ENCODE measurements around the gene PRICKLE3.

Gene PRICKLE3

DNA sequence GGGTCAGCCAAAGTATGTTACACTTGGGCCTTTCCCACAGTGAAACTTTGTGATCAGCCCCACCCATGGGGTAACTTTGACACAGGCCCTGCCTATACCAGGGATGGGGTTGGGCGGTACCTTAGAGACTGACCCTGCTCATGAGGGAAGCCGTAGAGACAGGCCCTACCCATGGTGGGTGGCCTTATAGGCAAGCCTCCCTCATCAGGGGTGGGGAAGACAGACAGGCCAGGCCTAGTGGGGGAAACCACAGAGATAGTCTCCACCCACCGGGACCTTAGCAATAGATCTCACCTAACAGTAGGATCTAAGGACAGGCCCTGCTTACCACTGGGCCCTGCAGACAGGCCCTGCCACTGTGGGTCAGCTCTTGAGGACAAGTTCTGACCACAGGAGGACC, 7.6 kb downstream of the PRICKLE3 start:
- no peak for TF ChIP-seq GATA3 (IDR thresholded peaks at IDR 0.05; ENCODE audit: low read depth, low read length)
- TF ChIP-seq GATA2 (IDR thresholded peaks at IDR 0.05; ENCODE audit: low read depth, low read length) = no peak

DNA sequence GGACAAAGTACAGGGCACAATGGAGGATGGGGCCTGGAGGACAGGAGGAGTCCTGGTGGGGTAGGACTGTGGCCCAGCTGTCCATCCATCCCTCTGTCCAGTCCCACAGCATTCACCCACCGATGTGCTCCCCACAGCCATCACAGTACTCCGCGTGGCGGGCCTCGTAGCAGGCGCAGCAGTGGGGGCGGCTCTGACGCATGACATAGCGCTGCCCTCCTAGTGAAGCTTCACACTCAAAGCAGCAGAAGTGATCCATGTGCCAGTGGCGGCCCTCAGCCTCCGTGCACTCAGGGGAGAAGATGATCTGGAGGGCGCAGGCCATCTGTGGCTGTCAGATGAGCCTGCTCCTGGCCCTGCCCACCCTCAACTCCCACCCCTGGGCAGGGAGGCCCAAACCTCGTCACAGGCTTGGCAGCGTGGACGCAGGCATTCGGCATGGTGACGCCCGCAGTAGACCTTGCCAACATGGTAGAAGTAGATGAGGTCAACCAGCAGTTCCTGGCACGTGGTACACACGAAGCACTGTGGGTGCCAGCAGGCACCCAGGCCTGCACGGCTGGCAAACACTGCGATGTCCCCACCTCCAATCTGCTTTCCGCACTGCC, 8.2 kb downstream of the PRICKLE3 start:
- TF ChIP-seq GATA2 (IDR thresholded peaks at IDR 0.05; ENCODE audit: low read depth, low read length) (no peak), GATA3 (IDR thresholded peaks at IDR 0.05; ENCODE audit: low read depth, low read length) (no peak)

DNA sequence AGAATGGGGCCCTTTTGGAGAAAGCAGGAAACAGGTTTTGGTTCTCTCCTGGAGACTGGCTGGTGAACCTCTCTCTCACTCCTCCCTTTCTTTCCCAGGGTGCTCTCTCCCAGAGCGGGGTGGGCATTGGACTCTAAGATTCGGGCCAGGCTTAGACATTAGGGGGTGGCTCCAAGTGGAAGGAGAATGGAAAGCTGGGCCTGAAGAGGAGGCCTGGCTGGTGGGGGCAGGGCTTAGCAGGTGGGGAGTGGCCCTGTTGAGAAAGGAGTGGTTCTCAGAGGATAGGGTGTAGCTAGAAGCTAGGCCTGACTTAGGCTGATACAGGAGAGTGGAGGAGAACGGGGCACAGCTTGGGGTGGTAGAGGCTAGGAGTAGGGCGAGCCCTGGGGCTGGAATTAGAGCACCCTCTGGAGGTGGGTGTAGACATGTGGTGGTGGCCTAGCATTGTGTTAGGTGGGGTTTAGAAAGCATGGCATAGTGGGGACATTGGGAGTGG, 8.8 kb downstream of the PRICKLE3 start:
- no peak for TF ChIP-seq GATA2 (IDR thresholded peaks at IDR 0.05; ENCODE audit: low read depth, low read length)
- no peak for TF ChIP-seq GATA3 (IDR thresholded peaks at IDR 0.05; ENCODE audit: low read depth, low read length)

DNA sequence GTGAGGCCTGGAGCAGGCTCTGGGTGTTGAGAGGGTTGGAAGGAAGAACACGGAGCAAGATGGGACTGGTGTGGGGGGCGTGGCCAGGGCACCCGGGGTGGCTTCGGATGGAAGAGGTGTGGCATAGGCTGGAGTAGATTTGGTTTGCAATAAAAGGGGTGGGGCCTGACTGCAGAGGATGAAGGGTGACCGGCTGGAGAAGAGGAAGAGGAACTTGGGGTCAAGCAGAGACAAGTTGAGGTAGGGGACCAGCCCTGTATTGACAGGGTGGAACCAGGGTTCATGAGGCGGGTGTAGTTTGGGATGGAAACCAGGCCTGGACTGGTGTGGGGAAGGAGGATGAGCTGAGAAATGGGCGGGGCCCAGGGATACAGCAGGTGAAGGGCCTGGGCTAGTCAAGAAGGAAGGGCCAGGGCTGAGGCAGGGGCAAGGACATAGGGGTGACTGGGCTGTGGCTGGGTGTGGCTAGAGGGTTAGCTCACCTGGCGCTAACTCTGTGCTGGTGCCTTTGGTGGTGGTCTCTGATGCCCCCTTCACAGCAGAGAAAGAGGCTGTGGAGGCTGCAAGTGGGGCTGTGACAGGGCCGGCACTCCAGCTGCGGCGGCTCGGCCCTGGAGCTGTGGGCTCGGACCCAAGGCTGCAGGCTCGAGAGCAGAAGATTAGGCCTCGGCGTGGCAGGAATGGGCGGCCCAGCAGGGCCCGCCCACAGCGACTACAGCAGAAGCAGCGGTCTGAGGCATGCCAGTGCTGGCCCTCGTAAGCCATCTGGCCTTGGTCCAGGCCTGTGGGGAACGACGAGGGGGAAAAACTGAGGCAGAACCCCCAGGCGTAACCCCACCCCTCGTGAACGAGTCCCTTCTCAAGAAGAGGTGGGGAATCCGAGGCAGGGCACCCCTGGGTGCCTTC, 9.5 kb downstream of the PRICKLE3 start:
- no peak for TF ChIP-seq GATA3 (IDR thresholded peaks at IDR 0.05; ENCODE audit: low read depth, low read length)
- no peak for TF ChIP-seq GATA2 (IDR thresholded peaks at IDR 0.05; ENCODE audit: low read depth, low read length)

DNA sequence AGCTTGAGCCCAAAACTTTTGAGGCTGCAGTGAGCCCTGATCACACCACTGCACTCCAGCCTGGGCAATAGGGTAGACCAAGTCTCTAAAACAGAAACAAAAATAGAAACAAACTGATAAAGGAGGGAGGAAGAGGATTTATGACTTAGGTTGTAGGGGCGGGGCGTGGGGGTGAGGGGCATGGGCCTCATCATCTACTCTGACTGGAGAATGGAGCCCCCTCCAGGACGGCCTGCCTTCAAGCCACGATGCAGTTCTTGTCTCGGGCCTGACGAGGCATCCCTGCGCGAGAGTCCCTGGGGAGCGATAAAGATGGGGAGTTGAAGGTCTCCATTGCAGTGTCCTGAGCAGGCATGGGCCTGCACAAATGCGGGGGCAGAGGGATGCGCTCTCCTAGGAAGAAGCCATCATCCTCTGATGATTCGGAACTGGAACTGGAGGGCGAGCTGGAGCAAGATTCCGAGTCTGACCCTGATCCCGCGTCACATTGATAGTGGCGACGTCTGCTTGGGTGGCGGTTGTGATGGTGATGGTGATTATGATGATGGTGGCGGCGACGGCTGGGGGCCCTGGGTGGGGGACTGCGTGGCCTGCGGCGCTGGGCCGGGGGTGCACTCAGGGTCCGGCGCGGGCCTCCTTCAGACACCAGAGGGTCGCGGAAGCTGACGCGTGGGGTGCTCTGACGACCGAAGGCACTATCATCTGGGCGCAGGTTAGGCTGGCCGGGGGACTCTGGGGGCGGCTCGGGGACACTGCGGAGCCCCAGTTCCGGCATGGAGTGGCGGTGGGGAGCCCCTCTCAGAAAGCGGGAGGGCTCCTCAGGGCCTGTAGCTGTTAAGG, 10.5 kb downstream of the PRICKLE3 start:
- TF ChIP-seq GATA2 (IDR thresholded peaks at IDR 0.05; ENCODE audit: low read depth, low read length) = no peak
- no peak for TF ChIP-seq GATA3 (IDR thresholded peaks at IDR 0.05; ENCODE audit: low read depth, low read length)

DNA sequence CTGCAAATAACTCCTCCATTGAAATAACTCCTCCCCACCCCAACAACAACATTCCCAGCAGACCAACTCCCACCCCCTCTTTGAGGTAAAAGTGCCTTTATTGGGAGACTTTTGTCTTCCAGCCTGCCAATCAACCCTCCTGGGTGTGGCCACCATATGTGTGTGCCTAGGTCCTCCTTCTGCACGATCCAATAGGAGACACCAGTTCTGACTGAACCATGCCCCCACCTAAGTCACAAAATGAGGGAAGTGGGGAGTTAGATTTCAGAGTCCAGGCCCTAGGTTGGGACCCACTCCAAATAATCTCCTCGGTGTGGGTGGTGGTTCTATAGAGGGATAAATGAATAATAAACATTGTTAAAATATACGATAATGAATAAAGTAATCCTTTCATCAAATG, 11.4 kb downstream of the PRICKLE3 start:
- no peak for TF ChIP-seq GATA2 (IDR thresholded peaks at IDR 0.05; ENCODE audit: low read depth, low read length)
- no peak for TF ChIP-seq GATA3 (IDR thresholded peaks at IDR 0.05; ENCODE audit: low read depth, low read length)

DNA sequence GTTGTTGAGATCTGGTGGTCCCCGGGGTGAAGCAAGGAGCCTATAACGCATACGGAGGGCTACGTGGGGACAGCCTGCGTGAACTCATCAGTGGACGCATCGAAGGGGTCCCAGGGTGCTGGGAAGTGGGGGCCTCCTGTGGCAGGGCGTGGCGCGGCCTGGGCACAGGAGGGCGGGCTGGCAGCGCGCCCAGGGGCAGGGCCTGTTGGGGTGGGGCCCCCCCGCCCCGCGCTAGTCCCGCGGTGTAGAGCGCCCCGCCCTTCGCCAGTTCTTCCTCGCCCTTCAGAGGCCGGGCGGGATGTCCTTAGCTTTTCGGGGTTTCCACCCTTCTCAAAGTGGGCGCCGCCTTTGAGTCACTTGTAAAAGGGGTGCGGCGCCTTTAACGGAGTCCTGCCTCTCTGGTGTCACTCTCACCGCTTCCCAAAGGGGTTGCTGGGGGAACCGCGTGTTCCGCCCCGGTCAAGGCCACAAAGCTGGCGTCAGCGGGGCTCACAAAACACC, 13.8 kb downstream of the PRICKLE3 start:
- TF ChIP-seq GATA2 (IDR thresholded peaks at IDR 0.05; ENCODE audit: low read depth, low read length) = no peak
- TF ChIP-seq GATA3 (IDR thresholded peaks at IDR 0.05; ENCODE audit: low read depth, low read length) = no peak

DNA sequence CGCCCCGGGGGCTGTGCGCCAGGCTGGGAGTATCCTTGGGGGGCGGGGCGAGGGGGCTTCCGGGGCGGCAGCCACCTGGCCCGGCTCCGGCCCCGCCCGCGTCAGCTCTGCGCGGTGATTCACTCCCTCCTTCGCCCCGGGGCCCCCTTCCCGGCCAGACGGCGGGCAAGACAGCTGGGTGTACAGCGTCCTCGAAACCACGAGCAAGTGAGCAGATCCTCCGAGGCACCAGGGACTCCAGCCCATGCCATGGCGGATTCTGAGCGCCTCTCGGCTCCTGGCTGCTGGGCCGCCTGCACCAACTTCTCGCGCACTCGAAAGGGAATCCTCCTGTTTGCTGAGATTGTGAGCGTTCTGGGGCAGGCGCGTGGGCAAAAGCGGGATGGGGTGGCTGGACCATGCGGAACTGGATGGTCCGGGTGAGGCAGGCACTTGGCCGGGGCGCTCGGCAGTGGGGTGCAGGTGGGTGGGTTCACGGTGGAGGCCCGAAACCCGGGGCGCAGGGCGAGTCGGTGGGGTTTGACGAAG, 14.4 kb downstream of the PRICKLE3 start, which contains the start of gene PLP2:
Gene PLP2, plus strand, starts transcription at position 147 of the 528 bp plus-strand sequence. Its CDS starts 103 bp downstream, at position 250.
- no peak for TF ChIP-seq GATA2 (IDR thresholded peaks at IDR 0.05; ENCODE audit: low read depth, low read length)

DNA sequence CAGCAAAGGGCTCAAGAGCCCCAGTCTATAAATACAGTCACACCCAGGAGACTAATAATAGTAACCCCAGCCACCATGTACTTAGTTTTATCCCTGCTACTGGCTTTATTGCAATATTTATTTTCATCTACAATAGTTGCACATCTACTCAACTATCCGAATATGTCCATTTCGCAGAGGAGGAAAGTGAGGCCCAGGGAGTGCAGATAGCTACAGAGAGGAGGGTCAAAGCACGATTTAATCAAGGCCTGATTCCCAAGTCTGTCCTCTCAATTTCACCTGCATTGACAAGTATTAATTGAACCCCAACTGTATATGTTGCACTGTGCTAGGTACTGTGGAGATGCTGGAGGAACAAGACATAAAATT, 18.4 kb downstream of the PRICKLE3 start:
- no peak for TF ChIP-seq GATA3 (IDR thresholded peaks at IDR 0.05; ENCODE audit: low read depth, low read length)
- no peak for TF ChIP-seq GATA2 (IDR thresholded peaks at IDR 0.05; ENCODE audit: low read depth, low read length)

DNA sequence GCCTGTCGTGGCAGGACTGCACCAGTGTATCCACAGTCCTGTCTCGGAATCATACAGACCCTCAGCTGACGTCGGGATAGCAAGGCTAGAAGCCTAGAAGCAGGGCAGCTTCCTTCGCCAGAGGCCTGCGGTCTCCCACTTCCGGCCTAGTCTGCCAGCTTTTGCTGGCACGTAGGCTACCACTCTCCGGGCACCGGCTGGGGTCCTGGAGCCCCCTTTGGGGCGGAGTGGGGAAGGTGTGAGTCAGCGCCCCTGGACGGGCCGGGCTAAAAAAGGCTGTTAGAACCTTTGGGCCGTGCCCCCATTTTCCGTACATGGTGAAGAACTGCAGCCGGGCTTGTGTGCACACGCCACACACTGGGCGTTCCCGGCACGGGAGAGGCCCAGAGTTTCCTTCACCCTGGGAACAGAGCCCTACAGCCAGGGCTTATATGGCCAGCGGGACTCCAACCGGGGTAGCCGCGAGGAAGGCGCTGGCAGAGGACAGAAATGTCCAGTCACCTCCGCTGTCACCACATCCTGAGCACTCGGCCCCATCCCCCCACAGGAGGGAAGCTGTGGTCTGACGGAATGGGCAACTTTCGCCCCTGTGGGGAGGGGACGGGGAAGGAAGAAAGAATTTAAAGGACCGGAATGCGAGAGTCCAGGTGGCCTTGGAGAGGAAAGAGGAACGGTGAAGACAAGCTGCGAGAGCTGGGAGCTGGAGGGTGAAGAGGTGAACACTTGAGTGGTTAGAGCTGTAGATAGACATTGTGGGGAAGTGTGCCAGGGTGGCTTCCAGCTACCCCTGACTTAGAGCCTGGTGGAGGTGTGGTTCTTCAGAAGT, 19.0 kb downstream of the PRICKLE3 start:
- no peak for TF ChIP-seq GATA2 (IDR thresholded peaks at IDR 0.05; ENCODE audit: low read depth, low read length)
- no peak for TF ChIP-seq GATA3 (IDR thresholded peaks at IDR 0.05; ENCODE audit: low read depth, low read length)

DNA sequence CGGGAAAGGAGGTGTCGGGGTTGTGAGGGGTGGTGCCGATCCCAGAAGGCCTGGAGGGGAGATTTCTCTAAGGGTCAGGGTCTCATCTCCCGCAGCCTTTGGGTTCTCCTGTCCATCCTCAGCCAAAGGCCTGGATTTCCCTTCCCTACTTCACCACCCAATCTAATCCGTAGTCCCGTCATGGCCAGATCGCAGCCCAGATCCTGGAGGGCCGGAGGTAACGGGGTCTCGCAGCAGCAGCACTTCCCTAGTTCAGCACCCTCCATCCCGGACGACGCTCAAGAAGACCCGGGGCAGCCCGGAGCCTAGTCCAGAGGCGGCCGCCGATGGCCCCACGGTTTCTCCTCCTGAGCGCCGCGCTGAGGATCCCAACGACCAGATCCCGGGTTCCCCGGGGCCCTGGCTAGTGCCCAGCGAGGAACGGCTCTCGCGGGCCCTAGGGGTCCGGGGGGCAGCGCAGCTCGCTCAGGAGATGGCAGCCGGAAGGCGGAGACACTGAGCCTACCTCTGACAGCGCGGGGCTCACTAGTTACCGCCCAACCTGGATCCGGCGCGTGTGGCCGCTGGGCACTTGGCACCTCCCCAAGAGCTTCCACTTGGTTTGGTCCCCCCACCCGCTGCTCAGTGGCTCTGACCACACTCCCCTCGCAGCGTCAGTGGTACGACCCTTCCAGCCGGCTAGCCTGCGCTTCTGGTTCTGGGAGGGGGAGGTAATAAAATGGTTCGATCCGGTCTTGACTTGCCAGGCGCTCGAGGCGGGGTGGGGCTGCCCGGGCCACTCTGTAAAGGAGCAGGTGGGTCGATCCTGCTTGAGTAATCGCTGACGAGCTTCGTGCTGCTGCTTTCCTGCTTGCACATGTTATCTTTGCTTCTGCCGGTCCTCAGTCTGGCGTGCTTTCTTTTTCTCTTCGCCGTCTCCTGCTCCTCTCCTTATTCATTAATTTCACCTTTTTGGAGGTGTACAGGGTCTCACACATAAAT, 20.0 kb downstream of the PRICKLE3 start:
- TF ChIP-seq GATA3 (IDR thresholded peaks at IDR 0.05; ENCODE audit: low read depth, low read length) (no peak), GATA2 (IDR thresholded peaks at IDR 0.05; ENCODE audit: low read depth, low read length) (no peak)

Data from SH-SY5Y (cell line).